Fibroblast of skin of back (primary cell): ENCODE data around the gene HGF.
A peak's percentile ranks its signal among the peaks of the same experiment; 100 is the strongest.

Experiments used
- DNase-seq: peaks from one replicate; pipeline ENCODE4 v3.0.0-alpha.2; 2013

The HGF gene

DNA sequence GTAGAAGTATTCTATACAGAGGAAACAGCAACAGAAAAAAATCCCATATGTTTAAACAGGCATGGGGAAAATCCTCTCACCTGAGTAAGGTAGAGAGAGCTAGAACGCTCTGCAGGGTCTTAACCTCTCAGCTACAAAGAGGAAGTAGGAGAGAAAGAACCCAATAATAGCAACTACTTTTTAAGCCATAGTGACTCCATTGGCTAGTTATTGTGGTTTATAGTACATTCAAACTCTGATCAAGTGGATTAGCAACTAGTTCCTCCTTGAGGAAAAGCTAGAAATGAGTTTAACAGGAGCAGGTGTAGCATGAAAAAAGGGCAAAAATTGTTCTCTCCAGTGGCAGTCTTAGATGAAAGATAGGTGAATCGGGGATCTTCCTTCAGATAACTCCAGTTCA, 89.7 kb downstream of the HGF start:
- no peak for DNase-seq

DNA sequence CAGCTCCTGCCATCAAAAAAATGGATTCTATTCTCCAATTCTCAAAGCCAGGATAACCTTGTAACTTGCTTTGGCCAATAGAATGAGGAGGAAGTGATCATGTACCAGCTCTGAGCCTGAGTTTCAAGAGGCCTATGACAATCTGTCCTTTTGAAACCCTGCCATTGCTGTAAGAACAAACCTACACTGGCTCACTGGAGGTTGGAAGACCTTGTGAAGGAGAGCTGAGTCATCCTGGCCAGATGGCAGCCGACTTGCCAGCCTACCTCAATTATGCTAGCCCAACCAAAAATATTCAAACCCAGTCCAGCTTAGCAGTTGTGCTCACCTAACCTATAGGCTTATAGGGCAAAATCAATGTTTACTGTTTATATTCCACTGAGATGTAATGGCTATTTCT, 93.0 kb downstream of the HGF start:
- DNase-seq: no peak

DNA sequence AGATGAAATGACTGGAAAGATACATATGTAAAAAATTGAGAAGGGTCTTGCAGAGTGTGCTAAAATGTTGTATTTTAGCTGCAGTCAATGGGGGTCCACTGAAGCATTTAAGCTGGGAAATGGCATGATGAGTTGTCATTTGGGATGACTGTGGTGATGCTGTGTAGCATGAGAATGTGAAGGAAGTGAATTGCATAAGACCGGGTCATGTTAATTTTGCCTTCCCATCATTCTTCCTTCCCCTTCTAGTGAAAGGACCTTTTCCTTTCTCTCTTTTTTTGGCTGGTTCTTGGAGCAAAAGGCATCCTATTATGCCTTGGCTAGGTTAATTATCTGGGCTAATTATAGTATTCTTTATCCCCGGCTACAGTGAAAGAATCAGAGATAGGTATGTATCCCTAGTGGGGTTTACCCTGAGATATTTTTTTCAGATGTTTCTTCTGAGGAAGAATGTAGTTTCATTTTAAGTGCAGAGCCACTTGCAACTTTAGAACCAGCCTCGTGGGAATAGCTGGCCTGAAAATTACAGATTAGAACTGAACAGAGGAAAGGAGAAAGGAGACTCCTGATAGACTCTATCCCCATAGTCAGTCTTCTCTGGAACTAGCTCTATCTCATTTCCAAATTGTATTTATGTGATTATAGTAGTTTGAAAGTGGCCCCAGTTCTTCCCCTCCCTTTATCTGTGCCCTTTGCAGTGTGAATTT, 93.6 kb downstream of the HGF start:
- no peak for DNase-seq

DNA sequence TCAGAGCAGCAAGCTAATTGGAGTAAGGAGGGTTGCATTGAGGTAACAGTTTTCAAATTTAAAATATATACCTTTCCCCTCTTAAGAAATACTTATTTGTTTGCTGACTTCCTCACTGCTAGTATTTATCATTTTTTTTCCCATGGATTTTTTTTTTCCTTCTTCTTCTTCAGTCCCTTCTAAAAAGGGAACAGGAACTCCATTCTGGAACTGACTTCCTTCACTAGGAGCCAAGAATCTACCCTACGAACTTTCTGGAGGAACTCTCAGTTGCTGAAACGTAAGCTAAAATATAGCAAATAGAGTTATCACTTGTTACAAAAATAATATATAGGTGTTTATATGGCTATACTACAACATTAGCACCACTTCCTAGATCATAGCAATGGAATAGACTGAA, 95.4 kb downstream of the HGF start:
- DNase-seq: no peak

DNA sequence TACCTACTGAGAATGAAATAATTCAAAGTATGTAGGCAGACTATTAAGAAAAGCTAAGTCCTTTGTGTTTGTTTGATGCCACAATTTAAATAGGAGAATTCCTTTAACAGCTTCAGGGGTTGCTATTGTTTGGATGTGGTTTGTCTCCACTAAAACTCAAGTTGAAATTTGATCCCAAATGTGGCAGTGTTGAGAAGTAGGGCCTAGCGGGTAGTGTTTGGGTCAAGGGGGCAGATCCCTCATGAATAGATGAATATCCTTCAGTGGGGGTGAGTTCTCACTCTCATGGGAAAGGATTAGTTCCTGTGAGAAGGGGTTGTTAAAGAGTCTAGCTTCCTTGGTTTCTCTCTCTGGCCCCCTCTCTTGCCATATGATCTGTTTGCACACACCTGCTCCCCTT, 97.0 kb downstream of the HGF start:
- no peak for DNase-seq

DNA sequence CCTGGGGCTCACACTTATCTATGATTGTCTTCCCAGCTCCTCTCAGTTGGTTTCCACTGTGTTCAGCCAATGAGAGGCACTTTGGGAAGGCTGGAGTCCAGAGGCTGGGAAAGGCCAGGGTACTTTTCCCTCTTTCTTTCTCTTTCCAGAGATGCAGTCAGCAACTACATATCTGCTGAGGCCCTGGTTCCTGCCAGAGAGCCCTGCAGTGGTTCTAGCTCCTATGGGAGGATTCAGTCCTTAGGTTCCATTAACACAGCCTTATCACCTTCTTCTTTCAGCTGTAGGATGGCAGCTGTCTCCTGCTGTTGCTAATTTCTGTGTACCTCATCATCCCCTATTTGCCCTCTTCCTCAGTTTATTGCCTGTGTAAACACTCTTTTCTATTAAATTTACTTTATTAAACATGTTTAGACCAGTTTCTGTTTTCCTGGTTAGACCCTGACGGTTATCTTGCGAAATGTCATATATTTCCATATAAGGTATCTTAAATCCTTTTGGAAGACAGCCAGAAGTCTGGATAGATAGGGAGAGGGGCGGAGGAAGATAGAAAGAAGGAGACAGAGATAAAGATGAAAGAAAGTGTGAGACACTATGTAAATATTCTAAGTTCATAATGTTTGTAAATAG, 100.3 kb downstream of the HGF start:
- DNase-seq: no peak

DNA sequence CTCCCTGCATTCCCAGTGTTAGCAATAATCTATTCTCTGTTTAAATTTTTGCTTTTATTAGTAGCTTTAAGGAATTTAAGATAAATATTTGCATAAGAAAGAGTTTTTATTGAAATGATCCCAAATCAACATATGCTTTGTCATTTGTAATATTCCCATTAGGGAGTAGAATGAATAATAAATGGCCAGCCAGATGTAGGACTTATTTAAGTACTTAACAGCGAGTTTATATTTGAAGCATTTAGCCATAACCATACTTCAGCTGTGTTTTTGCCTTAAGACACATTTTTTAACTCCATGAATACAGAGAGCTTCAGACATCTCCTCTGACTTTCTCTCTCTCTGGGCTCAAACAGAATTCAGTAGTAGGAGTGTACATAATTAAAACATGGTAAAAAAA, 103.6 kb downstream of the HGF start:
- DNase-seq: no peak

DNA sequence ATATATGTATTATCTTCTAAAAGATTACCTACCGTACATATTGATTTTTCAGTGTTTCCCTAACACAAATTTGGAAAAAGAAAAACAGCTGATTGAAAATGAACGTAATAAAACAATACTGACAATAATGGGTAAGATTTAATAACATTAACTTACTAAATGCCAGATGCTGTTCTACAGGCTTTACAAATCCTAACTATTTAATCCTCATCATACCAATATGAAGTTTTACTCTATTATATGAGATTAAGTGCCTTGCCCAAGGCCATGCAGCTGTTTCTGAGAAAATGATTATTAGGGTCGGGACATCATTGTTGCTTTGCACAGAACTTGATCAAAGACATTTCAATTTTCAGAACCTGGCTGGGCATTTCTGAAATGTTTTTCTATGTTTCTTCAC, 104.6 kb downstream of the HGF start:
- DNase-seq: no peak

DNA sequence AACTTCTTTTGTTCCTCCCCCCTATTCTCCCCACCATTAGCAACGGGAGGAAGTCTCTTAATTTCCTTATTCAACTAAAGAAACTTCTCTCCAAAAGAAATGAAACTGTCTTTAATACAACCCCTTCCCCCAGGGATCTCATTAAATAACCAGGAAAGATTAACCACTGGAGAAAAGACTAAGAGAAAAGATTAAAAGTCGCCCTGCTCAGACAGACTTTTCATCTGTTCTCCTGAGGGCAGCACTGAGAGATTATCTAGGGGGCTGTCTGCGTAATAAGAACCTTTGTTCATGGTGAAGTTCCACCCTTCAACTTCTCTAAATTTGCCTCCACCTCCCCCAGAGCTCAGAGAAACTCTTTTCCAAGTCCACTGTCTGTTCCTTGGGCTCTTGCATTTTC, 105.5 kb downstream of the HGF start:
- DNase-seq: no peak

DNA sequence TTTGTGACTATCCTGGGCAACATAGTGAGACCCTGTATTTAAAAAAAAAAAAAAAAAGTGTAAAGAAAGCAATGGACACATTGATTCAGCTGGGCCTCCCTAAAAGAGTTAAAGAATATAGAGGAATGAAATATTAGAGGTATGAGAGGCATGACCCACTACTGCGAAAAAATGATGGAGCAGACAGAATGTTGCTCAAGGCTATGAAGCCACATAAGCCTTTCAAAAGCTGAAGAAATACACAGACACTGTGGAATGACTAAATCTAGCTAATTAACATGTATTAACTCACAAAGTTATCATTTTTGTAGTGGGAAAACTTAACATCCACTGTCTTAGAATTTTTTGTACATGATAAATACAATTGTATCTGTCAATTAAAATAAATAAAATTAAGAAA, 107.3 kb downstream of the HGF start:
- DNase-seq: peak; percentile 40

DNA sequence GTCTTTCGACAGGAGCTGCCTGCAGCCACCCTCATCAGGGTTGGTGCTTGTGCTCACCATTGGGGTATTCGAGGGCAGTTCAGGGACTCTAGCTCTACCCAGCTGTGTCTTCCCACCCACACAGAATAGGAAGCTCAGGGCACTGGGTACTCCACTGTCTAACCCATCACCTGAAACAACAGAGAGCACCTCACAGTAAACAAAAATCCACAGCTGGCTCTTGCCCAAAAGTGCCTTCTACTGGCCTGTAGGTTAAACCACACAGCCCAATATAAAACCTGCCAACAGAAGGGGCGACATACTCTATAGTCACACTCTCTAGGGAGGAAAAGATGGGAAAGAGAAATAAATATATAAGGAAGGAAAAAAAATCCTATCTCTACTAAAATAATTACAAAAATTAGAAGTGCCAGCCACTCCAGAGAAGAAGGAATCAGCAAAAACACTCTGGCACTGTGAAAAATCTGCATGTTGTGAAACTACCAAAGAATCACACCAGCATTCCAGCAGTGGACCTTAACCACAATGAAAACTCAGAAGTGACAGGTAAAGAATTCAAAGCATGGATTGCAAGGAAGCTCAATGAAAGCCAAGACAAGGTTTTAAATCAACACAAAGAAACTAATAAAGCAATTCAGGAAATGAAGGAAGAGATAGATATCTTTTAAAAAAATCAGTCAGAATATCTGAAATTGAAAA, 110.0 kb downstream of the HGF start:
- no peak for DNase-seq

DNA sequence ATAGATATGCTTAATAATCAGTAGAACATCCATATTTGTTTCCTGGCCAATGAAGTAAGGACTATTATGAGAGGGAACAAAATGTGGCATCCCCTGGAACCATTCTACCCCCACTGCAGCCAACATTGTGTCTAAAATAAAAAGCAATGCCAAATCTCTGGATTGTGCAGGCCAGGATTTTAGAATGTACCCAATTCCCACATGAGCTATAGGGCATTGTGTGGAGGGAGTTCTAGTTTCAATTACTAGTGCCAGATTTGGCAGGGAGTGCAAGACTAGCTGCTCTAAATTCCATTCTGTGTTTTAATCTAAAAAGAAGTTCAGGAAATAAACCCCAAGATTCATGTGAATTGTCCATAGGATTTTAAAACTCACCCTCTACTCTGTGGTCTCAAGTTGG, 112.3 kb downstream of the HGF start:
- DNase-seq: no peak

DNA sequence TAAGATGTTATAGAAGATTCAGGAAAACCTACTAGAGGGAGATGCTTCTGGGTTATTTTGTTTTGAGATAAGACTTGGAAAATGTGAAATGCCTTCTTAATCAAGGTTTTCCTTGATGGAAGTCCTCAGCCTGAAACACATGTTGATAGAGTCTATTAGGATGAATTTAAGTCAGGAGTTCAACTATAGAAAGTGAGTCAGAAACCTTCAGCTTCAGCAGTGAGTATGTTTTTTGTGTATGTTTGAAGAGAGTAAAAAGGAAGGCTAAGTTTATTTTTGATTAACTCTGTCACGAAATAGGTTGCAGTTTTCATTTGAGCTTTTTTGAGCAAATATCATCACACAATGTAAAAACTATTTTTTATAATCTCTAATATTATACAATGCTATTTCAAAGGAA, 114.6 kb downstream of the HGF start:
- DNase-seq: no peak

DNA sequence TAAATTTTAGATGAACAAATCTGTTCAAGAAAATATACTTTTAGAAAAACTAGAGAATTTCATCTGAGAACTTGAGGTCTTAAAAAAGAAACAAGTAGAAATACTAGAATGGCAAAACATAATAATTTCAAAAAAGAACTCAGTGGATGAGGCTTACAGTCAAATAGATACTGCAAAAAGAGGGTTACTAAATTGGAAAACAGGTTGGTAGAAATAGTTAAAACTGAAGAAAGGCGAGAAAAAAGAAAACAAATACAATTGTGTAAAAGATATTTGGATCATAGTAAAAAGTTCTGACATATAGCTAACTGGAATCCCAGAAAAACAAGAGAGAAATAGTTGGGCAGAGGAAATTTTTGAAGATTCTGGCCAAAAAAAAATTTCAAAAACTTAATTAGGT, 117.6 kb downstream of the HGF start:
- DNase-seq: no peak
